ENCODE data around the gene IPMK. TPM values are rescaled to one million over a fixed set of nuclear protein-coding genes. Genes with fewer than 3 reads are reported as not detected.

Gene IPMK
- total RNA-seq, 3 donors from 2014 or later (not counting 1 experiment from before 2014, with no cell fraction given) = 4.4 to 5.7 (median 4.6) TPM

DNA sequence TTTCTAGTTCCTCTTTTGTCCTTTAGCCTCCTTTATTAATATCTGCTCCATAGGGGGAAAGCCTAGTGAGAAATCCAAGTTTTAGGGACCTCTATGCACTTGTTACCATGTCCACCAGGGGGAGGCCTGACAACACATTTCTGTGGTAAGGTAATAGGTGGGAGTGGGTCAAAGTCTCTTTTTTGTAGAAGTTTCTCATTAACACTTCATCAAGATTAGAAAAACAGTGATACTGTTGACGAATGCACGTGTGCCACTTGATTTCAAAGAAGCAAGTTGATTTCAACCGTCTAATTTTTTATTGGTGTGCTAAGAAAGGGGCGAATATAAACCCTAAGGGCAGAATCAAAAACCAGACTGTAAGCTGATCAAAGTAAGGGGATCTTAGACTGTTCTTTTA lies 31.9 kb upstream of the IPMK start:
- H3K4me3 ChIP-seq (ENCODE audit: low read length) = no peak overlapping the region
- DNase-seq (peak; percentile 18 to 82), ATAC-seq (peak; percentile 53 to 79 (median 78))
- H3K4me1 ChIP-seq (ENCODE audit: control insufficient read depth, insufficient read depth, low read length) = no peaks in the 10 kb centered on the region
- H3K27ac ChIP-seq (ENCODE audit: low read length) = no peak overlapping the region
- 24% methylated on average over 4 of the region's 4 CpGs for WGBS (ENCODE audit: insufficient coverage)
- Mint-ChIP-seq H3K27me3 (ENCODE audit: low read depth in 2 of 2) (peaks cover 0 to 12% of the 10 kb centered on the region in 2 donors), H3K36me3 (no peaks in the 10 kb centered on the region), H3K9me3 (no peaks in the 10 kb centered on the region), H3K4me1 (no peaks in the 10 kb centered on the region), H3K27ac (no peak overlapping the region), H3K4me3 (no peak overlapping the region)
- intact Hi-C loops (cut with micrococcal nuclease) = loop anchor here (1.0 to 10.0 kb wide), 2 partner anchors 86 to 955 kb away; partner anchors contain the start of gene TFAM
- no peaks in the 10 kb centered on the region for H3K36me3 ChIP-seq (ENCODE audit: control insufficient read depth, insufficient read depth, low read length)
- TF ChIP-seq, protein P1, sequence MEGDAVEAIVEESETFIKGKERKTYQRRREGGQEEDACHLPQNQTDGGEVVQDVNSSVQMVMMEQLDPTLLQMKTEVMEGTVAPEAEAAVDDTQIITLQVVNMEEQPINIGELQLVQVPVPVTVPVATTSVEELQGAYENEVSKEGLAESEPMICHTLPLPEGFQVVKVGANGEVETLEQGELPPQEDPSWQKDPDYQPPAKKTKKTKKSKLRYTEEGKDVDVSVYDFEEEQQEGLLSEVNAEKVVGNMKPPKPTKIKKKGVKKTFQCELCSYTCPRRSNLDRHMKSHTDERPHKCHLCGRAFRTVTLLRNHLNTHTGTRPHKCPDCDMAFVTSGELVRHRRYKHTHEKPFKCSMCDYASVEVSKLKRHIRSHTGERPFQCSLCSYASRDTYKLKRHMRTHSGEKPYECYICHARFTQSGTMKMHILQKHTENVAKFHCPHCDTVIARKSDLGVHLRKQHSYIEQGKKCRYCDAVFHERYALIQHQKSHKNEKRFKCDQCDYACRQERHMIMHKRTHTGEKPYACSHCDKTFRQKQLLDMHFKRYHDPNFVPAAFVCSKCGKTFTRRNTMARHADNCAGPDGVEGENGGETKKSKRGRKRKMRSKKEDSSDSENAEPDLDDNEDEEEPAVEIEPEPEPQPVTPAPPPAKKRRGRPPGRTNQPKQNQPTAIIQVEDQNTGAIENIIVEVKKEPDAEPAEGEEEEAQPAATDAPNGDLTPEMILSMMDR (IDR thresholded peaks at IDR 0.05) = peak; percentile 78
- H3K9me3 ChIP-seq (ENCODE audit: control insufficient read depth, insufficient read depth, low read length) = no peaks in the 10 kb centered on the region
- peaks cover 3% of the 10 kb centered on the region for H3K27me3 ChIP-seq (ENCODE audit: control insufficient read depth, insufficient read depth, low read length)

DNA sequence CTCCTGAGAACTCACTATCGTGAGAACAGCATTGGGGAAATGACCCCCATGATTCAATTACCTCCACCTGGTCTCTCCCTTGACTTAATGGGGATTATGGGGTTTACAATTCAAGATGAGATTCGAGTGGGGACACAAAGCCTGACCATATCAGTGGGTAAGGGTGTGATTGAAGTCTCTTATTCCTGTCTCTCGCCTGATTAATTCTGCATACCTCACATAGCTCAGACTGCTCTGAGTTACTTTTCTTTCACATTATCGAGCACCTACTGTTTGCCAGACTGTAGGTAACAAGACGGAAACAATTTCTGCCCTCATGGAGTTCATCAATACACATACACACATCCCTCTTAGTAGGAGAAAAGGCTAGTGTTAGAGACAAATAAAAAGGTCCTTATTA lies 26.3 kb upstream of the IPMK start:
- intact Hi-C loops (cut with micrococcal nuclease) = loop anchor here (10.0 kb wide), 1 partner anchor 949 kb away; no protein-coding TSS in a partner anchor

DNA sequence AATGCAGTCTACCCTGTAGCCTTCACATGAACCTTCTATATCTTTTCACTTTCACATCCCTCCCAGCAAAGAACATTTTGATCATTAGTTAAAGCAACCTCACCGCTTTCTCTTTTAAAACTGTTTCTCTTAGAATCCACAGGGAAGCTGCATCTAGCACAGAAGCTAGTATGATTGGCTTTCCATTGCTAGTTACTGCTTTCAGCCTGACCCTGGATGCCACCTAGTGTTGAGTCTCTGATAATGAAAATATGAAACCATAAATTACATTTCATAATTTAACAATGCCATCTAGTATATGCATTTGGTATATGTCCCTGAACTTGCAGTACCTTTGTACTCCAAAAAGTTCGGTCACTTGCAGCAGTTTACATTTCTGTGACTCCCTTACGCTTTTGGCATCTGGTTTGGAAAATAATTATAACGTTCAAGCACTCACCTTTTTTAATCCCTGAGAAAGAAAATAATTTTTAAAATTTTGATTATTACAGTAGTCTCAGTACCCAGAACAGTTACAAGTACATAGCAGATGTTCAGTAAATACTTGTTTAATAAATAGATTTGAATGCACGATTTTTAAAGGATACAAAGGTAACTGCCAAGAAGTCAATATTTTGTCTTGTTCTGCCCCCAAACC lies 24.0 kb upstream of the IPMK start:
- DNase-seq (peak in 1 of 2 donors; percentile 71), ATAC-seq (peak; percentile 64 to 78 (median 70))
- H3K36me3 ChIP-seq (ENCODE audit: control insufficient read depth, insufficient read depth, low read length) = no peaks in the 10 kb centered on the region
- no peaks in the 10 kb centered on the region for H3K9me3 ChIP-seq (ENCODE audit: control insufficient read depth, insufficient read depth, low read length)
- Mint-ChIP-seq H3K9me3 (no peaks in the 10 kb centered on the region), H3K36me3 (no peaks in the 10 kb centered on the region), H3K27me3 (ENCODE audit: low read depth in 2 of 2) (no peaks in the 10 kb centered on the region), H3K27ac (no peak overlapping the region), H3K4me3 (no peak overlapping the region), H3K4me1 (peaks cover 0 to 5% of the 10 kb centered on the region in 2 donors)
- no peak overlapping the region for H3K4me3 ChIP-seq (ENCODE audit: low read length)
- H3K4me1 ChIP-seq (ENCODE audit: control insufficient read depth, insufficient read depth, low read length) = no peaks in the 10 kb centered on the region
- TF ChIP-seq, protein P1 (IDR thresholded peaks at IDR 0.05) = peak; percentile 76
- intact Hi-C loops (cut with micrococcal nuclease) = loop anchor here (1.0 to 10.0 kb wide), 2 partner anchors 114 to 947 kb away; no protein-coding TSS in a partner anchor
- no peaks in the 10 kb centered on the region for H3K27me3 ChIP-seq (ENCODE audit: control insufficient read depth, insufficient read depth, low read length)
- no peak overlapping the region for H3K27ac ChIP-seq (ENCODE audit: low read length)
- WGBS (ENCODE audit: insufficient coverage) = 85% methylated on average over 4 of the region's 5 CpGs

More for the DNA sequence above, 26.3 kb upstream of the IPMK start:
- Histone ChIP-seq H3K27me3 (ENCODE audit: control insufficient read depth, insufficient read depth, low read length) (no peaks in the 10 kb centered on the region), H3K4me3 (ENCODE audit: low read length) (no peak overlapping the region), H3K36me3 (ENCODE audit: control insufficient read depth, insufficient read depth, low read length) (no peaks in the 10 kb centered on the region), H3K27ac (ENCODE audit: low read length) (no peak overlapping the region), H3K4me1 (ENCODE audit: control insufficient read depth, insufficient read depth, low read length) (no peaks in the 10 kb centered on the region), H3K9me3 (ENCODE audit: control insufficient read depth, insufficient read depth, low read length) (no peaks in the 10 kb centered on the region)
- H3K36me3 Mint-ChIP-seq = no peaks in the 10 kb centered on the region
- 95% methylated on average over 3 of the region's 5 CpGs for WGBS (ENCODE audit: insufficient coverage)
- H3K27me3 Mint-ChIP-seq (ENCODE audit: low read depth in 2 of 2) = no peaks in the 10 kb centered on the region
- H3K27ac Mint-ChIP-seq = no peak overlapping the region
- no peaks in the 10 kb centered on the region for H3K9me3 Mint-ChIP-seq
- no peak overlapping the region for H3K4me3 Mint-ChIP-seq
- peaks cover 0 to 5% of the 10 kb centered on the region in 2 donors for H3K4me1 Mint-ChIP-seq
- DNase-seq = no peak
- no peak for ATAC-seq
- TF ChIP-seq, protein P1 (IDR thresholded peaks at IDR 0.05) = no peak

Measured in natural killer cell (primary cell).